Measurements from ENCODE around the gene NDST3.

DNA sequence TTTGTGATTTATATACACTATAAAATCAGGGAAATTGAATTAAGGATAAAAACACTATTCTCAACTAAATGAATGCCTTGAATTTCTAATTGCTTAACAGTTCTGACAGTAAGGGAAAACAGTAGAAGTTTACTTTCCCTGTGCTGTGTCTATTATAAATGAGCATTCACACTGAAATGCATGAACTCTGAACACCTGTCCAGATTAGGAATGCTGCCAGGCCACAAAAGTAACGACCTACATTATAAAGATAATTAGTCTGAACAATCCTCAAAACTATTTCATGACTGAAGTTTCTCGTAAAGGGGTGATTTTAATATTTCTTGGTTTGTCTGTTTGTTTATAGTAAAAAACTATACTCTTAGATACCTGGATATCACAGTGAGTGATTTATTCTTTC is 2.0 kb downstream of the NDST3 start:
- TF ChIP-seq, protein P1, sequence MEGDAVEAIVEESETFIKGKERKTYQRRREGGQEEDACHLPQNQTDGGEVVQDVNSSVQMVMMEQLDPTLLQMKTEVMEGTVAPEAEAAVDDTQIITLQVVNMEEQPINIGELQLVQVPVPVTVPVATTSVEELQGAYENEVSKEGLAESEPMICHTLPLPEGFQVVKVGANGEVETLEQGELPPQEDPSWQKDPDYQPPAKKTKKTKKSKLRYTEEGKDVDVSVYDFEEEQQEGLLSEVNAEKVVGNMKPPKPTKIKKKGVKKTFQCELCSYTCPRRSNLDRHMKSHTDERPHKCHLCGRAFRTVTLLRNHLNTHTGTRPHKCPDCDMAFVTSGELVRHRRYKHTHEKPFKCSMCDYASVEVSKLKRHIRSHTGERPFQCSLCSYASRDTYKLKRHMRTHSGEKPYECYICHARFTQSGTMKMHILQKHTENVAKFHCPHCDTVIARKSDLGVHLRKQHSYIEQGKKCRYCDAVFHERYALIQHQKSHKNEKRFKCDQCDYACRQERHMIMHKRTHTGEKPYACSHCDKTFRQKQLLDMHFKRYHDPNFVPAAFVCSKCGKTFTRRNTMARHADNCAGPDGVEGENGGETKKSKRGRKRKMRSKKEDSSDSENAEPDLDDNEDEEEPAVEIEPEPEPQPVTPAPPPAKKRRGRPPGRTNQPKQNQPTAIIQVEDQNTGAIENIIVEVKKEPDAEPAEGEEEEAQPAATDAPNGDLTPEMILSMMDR (IDR thresholded peaks at IDR 0.05): no peak
- TF ChIP-seq EP300 (IDR thresholded peaks at IDR 0.05) (no peak), POLR2AphosphoS5 (IDR thresholded peaks at IDR 0.05) (no peak)
